RWPE2 (cell line): Measurements from ENCODE around the gene MICAL2.

Source experiments
- ATAC-seq: fragments of 200-7000 bp; cut with Tn5 transposase; 3 replicates; pipeline ENCODE4 v1.9.1; 2021; ENCODE audit warnings: low read depth
- DNase-seq: peaks from one replicate; pipeline ENCODE4 v3.0.0-alpha.2; 2020; ENCODE audit warnings: low spot score
- H3K27ac ChIP-seq: fragments of 450-650 bp; 2 replicates; pipeline ENCODE4 v1.5.1; 2017; ENCODE audit warnings: mild to moderate bottlenecking; ENCODE audit not compliant: poor library complexity, severe bottlenecking
- H3K27me3 ChIP-seq: fragments of 250-450 bp; sonication (Bioruptor Pico); 2 replicates; pipeline ENCODE4 v1.5.1; 2021; ENCODE audit warnings: mild to moderate bottlenecking, moderate library complexity; ENCODE audit not compliant: insufficient read depth, poor library complexity, severe bottlenecking
- H3K36me3 ChIP-seq: fragments of 250-450 bp; sonication (Bioruptor Pico); 2 replicates; pipeline ENCODE4 v1.5.1; 2020; ENCODE audit warnings: low read depth, mild to moderate bottlenecking, moderate library complexity
- H3K4me1 ChIP-seq: fragments of 250-450 bp; sonication (Bioruptor Pico); 2 replicates; pipeline ENCODE4 v1.5.1; 2021; ENCODE audit warnings: mild to moderate bottlenecking, moderate library complexity; ENCODE audit not compliant: insufficient read depth, poor library complexity, severe bottlenecking
- H3K4me3 ChIP-seq: fragments of 250-450 bp; sonication (Bioruptor Pico); 2 replicates; pipeline ENCODE4 v1.5.1; 2021; ENCODE audit warnings: mild to moderate bottlenecking, moderate library complexity; ENCODE audit not compliant: severe bottlenecking
- H3K9me3 ChIP-seq: fragments of 250-450 bp; sonication (Bioruptor Pico); 2 replicates; pipeline ENCODE4 v1.5.1; 2021; ENCODE audit warnings: mild to moderate bottlenecking, moderate library complexity; ENCODE audit not compliant: severe bottlenecking
- CTCF ChIP-seq: fragments of 450-650 bp; IDR thresholded peaks from one replicate; pipeline ENCODE4 v1.5.1; 2017; ENCODE audit warnings: mild to moderate bottlenecking, moderate library complexity; ENCODE audit not compliant: poor library complexity, severe bottlenecking

MICAL2 gene

GRCh38 chr11:12312132-12312531 is 201.7 kb downstream of the MICAL2 start:
- Histone ChIP-seq H3K4me1 (no peaks in the 10 kb centered on the region), H3K4me3 (no peak overlapping the region), H3K9me3 (peaks cover 3% of the 10 kb centered on the region), H3K27ac (no peak overlapping the region), H3K36me3 (no peaks in the 10 kb centered on the region), H3K27me3 (no peaks in the 10 kb centered on the region)
- ATAC-seq (no peak), DNase-seq (no peak)
- TF ChIP-seq CTCF, result no peak
